ENCODE data around the gene CDKN2B-AS1.

DNA sequence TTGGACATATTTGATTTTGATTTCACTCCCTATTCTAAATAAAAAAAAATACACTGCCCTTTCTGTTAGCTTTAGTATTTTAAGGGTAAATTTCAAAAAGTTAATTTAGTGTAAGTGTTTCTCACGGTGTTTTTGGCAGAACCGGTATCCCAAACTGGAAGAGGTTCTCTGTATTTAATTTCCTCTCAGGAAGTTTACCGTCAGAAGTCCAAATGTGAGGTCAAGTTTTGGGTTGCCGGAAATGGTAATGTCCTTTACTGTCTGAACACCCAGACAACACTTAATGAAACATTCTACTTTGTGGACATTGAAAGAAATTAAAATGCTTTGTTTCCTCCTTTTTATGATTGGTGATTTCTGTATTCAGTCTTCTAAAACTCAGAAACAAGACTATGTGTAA is 163.2 kb downstream of the CDKN2B-AS1 start:
- TF ChIP-seq POLR2A (IDR thresholded peaks at IDR 0.05; ENCODE audit: low read depth, low read length) = no peak
- no peak for TF ChIP-seq POLR2AphosphoS5 (IDR thresholded peaks at IDR 0.05; ENCODE audit: low read depth, low read length)
- TF ChIP-seq TAF1 (IDR thresholded peaks at IDR 0.05; ENCODE audit: low read depth, low read length) = no peak
- TF ChIP-seq SPI1 (IDR thresholded peaks at IDR 0.05; ENCODE audit: low read depth, low read length) = no peak
- TF ChIP-seq POU2F2 (IDR thresholded peaks at IDR 0.05; ENCODE audit: low read depth, low read length) = no peak

All from GM12891 (cell line).